CD4-positive, alpha-beta T cell treated with Interleukin-6 for 4 hours (primary cell): ENCODE data around the gene LPAR2.

ENCODE experiments used
- DNase-seq: peaks from one replicate; pipeline ENCODE4 v3.0.0-alpha.2; 2020; ENCODE audit warnings: mixed read lengths

The LPAR2 gene

DNA sequence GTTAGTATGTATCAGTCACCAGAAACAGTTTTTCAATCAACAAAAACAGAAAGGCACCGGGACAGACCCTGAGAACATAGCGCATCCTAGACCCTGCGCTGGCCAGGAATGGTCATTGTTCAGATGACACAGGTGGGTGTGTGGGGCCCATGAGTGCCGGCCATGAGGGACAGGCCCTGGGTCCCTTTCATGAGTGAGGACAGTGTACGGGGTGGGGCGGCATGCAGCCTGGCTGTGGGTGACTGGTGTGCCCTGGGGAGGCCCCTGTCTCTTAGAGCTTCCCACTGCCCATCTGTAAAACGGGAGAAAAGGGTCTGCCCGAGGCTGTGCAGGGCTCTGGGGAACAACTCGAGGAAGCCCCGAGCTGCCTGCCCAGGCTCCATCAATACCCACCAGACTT lies 35.3 kb downstream of the LPAR2 start:
- no peak for DNase-seq

DNA sequence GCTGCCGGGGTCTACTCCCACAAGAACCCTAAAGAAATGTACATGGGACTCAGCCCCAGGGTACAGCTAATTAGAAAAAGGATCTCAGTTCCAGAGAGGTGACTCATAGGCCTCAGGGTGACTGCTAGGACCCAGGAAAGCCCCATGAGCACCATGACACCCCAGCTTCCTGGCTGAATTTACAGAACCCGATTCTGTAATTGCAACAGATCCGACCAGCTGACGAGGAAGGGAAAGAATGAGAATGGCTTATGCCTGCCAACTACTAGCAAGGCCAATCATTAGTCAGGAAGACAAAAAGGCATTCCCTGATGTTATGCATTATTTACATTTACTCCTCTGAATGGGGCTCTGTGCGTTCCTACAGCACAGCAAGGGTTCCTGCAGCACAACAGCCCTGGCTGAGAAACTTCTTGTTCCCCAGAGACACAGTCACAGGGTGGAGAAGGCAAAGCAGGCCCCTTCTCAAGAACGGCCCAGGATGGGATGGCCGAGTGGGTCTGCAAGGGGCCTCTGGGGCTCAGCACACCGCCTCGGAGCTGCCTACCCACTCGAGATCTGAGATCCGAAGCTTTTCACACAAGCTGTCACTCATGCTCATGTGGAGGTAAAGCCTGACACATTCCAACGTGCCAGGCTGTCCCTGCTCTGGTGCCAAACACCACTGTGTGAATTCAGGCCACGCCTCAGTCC lies 36.7 kb downstream of the LPAR2 start:
- DNase-seq: peak; percentile 68

DNA sequence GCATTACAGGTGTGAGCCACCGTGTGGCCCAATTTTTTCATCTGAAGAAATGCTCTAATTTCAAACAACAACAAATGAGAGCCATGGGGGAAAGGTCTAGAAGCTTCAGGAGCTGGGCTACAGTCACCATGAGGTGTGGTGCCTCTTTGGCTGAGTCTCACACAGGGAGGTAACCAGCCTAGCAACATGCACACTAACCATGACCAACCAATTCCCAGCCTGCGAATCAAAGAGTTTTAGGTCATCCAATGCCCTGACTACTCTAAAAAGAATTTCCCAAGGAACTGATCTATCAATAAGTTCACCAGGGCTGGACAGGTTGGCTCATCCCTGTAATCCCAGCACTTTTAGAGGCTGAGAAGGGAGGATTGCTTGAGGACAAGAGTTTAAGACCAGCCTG lies 39.5 kb downstream of the LPAR2 start:
- DNase-seq: no peak

DNA sequence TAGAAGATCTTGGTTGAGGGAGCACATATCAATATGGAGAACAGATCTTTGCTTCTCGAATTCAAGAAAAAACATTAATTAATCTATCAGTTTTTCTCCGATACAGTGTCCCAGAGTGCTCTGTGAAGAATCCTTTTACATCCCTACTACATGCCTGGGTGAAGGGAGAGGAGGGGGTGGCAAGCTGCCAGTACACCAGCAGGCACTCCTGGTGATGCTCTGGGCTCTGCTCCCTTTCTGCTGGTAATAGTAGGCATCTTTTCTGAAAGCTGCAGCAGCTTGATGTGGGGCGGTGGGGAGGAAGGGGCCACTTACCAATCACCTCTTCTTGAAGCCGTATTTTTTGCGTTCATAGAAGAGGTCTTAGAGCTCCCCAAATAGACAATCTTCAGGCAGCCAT lies 40.2 kb downstream of the LPAR2 start:
- DNase-seq: no peak

- no peak for DNase-seq
Observed at GRCh38 chr19:19584356-19584755, 43.7 kb downstream of the LPAR2 start.

- DNase-seq: no peak
Observed at GRCh38 chr19:19582471-19582870, 45.5 kb downstream of the LPAR2 start.

DNA sequence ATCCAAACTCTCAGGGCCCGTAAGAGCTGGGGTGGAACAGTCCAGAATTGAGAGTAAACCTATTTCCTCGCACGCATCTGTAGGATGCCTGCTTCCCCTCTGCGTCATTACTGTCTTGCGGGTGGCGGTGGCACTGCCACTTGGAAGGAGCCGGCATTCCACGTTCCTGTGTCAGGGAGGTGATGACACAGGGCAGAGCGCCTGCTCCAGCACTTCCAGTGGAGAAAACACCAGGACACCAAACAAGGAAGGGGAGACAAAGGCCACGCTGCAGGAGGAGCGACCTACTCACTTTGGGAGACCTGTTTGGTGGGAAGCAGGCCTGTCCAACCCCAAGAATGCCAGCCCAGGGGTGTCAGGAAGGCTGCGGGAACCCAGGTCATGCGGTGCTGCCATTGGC lies 46.6 kb downstream of the LPAR2 start:
- no peak for DNase-seq

DNA sequence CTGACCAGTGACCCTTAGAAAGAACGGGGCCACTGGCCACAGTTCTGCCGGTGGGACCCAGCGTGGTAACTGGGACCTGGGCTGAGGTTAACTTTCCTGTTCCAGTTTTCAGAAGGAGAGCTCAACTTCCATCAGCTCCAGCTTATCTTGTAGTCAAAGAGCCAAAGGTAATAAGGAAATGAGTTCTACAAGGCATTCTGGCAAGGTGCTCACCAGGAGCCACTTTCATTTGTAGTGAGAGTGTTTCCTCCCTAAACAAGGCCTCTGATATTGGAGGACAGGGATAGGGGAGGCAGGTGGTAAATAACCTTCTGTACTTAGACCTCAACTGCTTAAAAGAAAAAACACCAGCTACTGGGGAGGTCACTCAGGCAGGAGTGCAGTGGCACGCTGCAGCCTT lies 47.6 kb downstream of the LPAR2 start:
- DNase-seq: no peak

- no peak for DNase-seq
Observed at GRCh38 chr19:19579533-19580361, 48.3 kb downstream of the LPAR2 start.

DNA sequence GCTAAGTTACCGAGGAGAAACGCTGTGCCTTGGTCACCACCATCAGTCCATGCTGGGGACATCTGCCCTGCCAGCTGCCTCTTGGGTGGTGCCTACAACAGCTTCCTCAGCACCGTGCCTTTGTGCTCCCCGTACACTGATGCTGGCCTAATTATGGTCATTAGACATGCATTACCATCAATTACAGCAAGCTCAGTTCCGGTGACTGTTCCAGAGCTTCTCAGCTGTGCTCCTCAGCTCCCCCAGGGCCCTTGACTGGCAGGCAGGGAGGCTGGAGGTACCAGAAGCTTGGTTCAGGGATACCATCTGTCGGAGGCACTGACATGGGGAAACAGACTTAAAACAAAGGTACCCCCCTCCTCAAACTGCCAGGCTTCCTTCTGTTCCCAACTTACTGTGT lies 49.8 kb downstream of the LPAR2 start:
- DNase-seq: no peak

DNA sequence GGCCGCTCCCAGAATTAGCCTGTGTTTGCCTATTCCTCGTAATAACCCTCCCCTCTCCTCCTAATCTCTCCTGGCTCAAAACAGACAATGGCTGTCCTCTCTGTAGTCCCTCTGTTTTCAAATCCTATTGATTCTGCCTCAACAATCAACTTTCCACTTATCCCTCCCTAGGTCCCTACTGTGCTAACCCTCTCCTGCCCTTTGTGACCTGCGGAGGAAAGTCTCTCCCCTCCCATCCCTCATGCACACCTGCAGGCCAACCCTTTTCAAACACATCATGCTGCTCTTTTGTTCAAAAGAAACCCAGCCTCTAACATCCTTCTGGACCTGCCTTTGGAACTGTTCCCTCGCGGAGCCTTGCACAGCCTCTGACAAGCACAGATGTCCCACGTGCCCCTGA lies 52.6 kb downstream of the LPAR2 start:
- no peak for DNase-seq
